Measurements from ENCODE around the gene PALLD. TPM values are rescaled to one million over a fixed set of nuclear protein-coding genes. Genes with fewer than 3 reads are reported as not detected.

PALLD gene
- total and polyA plus RNA-seq, 2 of the 13 experiments (the other 11 are each of a cell fraction or from before 2014, with no cell fraction given): 0.50 to 1.5 TPM

DNA sequence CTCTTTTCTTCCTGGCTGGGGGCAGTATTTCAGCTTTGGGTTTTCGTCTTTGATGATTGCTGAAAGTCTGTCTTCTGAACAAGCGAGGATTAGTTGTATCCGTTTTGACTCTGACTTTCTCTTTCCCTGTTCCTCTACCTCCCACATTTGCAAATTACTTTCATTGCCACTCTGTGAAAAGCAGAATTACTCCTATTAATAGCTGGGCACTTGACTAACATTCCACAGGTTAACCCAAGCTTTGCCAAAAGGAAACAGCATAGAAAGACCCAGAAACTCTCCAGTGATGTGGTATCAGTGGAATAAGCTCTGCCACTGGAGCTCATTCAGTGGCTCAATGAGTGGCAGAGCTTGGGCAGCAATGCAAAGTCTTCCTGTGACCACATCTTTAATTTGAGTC is 238.9 kb downstream of the PALLD start:
- BruUV-seq (replicated peaks): no TSS peak
- ATAC-seq: no peak
- CTCF ChIA-PET (ENCODE audit: low intra/inter-chr PET ratio, low total read pairs): no interaction called here
- Histone ChIP-seq H3K9ac (ENCODE audit: insufficient read depth, low read depth, low read length) (no peak overlapping the region), H3K4me2 (ENCODE audit: low read depth, low read length) (no peak overlapping the region), H3K79me2 (ENCODE audit: insufficient read depth, low read length) (no peaks in the 10 kb centered on the region), H3K4me1 (ENCODE audit: insufficient read depth, low read length) (no peaks in the 10 kb centered on the region), H2AFZ (ENCODE audit: low read length) (no peak overlapping the region), H3K27ac (ENCODE audit: extremely low read length, insufficient read depth, low read length) (no peak overlapping the region), H3K36me3 (replicated peaks in 1 of 2; ENCODE audit: control insufficient read depth in 1 of 2, insufficient read depth in 2 of 2, low read length in 2 of 2) (no peaks in the 10 kb centered on the region), H3K4me3 (replicated peaks in 1 of 3; ENCODE audit: insufficient read depth in 1 of 3, low read depth in 2 of 3, low read length in 3 of 3) (no peak overlapping the region), H3K27me3 (ENCODE audit: control insufficient read depth in 1 of 2, insufficient read depth in 2 of 2, low read length in 2 of 2) (0 out of 5 replicates have a peak, but pooled peaks cover 0 to 5% of the 10 kb centered on the region in 2 experiments), H4K20me1 (ENCODE audit: insufficient read depth, low read length) (no peaks in the 10 kb centered on the region), H3K9me3 (ENCODE audit: low read length) (no peaks in the 10 kb centered on the region)
- WGBS (ENCODE audit: low lambda C conversion rate): 19% methylated on average over 3 of the region's 3 CpGs
- in situ Hi-C loops (cut with HindIII; ENCODE audit: extremely low pct_ligation_motif_present, low pct_unique_long_range_greater_than_20kb) (no loop called here), intact Hi-C loops (cut with micrococcal nuclease; ENCODE audit: unreplicated experiment) (loop anchor here (10.0 kb wide), 1 partner anchor 59 kb away; no protein-coding TSS in a partner anchor)
- POLR2A ChIA-PET: no interaction called here
- TF ChIP-seq ZNF160 (CRISPR knock-in tag; IDR thresholded peaks at IDR 0.05): no peak
- TF ChIP-seq ZFP36 (IDR thresholded peaks at IDR 0.05; ENCODE audit: borderline replicate concordance, low read depth, low read length, partially characterized antibody): no peak
- TF ChIP-seq, protein P1, sequence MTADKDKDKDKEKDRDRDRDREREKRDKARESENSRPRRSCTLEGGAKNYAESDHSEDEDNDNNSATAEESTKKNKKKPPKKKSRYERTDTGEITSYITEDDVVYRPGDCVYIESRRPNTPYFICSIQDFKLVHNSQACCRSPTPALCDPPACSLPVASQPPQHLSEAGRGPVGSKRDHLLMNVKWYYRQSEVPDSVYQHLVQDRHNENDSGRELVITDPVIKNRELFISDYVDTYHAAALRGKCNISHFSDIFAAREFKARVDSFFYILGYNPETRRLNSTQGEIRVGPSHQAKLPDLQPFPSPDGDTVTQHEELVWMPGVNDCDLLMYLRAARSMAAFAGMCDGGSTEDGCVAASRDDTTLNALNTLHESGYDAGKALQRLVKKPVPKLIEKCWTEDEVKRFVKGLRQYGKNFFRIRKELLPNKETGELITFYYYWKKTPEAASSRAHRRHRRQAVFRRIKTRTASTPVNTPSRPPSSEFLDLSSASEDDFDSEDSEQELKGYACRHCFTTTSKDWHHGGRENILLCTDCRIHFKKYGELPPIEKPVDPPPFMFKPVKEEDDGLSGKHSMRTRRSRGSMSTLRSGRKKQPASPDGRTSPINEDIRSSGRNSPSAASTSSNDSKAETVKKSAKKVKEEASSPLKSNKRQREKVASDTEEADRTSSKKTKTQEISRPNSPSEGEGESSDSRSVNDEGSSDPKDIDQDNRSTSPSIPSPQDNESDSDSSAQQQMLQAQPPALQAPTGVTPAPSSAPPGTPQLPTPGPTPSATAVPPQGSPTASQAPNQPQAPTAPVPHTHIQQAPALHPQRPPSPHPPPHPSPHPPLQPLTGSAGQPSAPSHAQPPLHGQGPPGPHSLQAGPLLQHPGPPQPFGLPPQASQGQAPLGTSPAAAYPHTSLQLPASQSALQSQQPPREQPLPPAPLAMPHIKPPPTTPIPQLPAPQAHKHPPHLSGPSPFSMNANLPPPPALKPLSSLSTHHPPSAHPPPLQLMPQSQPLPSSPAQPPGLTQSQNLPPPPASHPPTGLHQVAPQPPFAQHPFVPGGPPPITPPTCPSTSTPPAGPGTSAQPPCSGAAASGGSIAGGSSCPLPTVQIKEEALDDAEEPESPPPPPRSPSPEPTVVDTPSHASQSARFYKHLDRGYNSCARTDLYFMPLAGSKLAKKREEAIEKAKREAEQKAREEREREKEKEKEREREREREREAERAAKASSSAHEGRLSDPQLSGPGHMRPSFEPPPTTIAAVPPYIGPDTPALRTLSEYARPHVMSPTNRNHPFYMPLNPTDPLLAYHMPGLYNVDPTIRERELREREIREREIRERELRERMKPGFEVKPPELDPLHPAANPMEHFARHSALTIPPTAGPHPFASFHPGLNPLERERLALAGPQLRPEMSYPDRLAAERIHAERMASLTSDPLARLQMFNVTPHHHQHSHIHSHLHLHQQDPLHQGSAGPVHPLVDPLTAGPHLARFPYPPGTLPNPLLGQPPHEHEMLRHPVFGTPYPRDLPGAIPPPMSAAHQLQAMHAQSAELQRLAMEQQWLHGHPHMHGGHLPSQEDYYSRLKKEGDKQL (CRISPR knock-in tag; IDR thresholded peaks at IDR 0.05; ENCODE audit: low read depth): no peak
- FAIRE-seq: no peak
- no peak for DNase-seq (ENCODE audit: low spot score)
